HG03575 (cell line): ENCODE data around the gene HK2.

Source experiments
- ATAC-seq: cut with Tn5 transposase; IDR thresholded peaks from one replicate; pipeline ENCODE4 v1.9.1; 2021; ENCODE audit not compliant: unreplicated experiment, insufficient number of reproducible peaks, low FRiP score; ENCODE audit errors: extremely low read depth

HK2 gene

DNA sequence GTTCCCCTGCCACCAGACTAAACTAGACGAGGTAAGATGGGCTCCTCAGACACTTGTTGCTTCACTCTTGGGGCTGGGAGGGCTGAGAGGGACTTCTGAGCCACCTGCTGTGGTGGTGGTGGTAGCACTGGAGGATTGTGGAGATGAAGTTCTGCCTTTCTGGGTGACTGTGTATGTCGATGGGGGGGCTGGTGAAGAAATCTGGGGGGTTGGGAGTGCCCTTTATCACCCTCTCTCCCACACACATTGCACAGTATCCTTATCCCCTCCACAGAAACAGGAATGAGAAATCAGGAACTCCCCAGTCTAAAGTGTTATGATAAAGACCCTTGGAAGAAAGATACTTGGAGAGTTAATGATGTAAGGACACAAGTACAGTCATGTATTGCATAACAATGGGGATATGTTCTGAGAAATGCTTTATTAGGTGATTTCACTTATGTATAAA is 38.5 kb downstream of the HK2 start:
- ATAC-seq, result no peak

DNA sequence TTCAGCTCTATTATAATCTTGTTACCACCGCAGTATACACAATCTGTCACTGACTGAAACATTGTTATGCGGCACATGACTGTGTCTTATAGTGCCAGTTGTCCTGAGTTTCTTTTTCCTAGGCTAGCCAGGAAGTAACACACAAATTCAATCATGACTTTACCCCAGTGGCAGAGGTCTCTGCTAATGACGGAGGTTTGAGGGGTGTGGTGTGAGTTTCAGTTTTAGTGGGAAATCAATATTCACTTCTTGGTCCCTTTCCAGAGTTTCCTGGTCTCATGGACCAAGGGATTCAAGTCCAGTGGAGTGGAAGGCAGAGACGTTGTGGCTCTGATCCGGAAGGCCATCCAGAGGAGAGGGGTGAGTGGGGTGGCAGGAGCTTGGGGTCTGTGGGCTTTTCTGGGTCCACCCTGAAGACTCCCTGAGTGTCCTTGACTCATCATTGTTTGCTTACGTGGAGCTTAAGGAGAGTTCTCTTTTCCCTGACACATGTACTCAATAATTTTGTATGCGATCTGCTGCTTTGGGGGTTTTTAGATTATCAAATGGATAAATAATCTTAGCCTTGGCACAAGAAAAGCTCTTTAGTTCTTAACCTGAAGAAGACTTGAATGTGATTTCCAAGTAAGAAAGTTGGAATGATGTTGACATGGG is 39.2 kb downstream of the HK2 start:
- ATAC-seq, result no peak

DNA sequence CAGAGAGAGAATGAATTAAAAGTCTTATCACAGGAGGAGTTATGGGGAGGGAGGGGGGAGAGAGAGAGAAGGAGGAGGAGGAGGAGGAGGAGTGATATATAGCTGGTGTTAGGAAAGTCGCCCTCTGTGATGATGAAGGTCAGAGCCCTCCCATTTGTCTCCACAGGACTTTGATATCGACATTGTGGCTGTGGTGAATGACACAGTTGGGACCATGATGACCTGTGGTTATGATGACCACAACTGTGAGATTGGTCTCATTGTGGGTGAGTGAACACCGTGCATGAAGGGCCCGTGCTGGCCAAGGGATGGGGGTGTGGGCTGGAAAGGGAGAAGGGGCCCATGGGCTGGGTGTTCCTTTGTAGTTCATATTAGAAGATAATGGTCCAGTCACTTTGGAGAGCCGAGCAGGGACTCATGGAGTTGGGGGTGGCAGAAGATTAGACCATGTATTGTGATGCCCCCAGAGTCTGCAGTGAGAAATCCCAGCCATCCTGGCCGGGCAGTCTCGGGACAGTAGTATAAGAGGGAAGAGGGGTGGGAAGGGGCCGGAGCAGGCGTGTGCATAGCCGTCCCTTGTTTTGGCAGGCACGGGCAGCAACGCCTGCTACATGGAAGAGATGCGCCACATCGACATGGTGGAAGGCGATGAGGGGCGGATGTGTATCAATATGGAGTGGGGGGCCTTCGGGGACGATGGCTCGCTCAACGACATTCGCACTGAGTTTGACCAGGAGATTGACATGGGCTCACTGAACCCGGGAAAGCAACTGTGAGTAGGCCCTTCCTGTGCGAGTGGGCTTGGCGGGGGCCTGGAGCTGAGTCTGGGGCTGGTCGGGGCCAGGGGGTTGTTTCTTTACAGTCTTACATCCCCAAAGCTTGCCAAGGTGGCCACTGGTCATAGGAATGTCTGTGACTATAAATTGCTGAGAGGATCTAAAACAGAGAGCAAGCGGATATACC is 40.0 kb downstream of the HK2 start:
- ATAC-seq, result no peak

DNA sequence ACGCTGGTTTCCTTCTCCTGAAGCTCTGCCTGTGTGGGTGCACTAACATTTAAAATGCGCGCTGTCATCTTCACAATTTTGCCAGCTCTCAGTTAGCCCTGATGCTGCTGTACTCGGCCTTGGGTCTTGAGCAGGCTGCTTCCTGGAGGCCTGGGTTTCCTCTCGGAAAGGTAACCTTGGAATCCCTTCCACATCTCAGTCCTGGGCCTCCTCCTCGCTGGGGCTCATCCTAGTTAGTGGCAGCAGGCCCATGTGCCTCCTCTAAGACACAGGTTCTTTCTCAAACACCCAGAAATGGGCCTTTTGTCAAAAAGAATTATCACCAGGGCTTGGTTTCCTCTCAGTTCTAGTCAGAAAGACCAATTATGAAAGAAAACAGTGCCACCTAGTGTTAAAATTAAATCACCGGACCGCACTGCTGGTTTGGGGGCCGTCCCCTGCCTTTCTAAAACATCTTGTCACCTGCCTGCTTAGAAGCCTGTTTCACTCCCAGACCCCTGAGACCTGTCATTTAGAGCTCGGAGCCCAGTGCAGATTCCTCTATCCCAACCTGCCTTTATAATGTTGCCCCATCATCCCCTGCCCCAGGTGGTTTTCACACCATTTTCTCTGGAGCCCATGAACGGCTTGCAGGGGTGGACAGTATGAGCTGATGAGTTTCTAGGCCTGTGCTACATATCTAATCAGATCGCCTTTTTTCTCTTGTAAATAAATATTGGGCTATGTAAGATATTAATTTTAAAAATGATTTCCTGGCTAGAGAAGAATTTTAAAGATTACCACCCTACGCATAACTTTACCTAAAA is 42.4 kb downstream of the HK2 start:
- ATAC-seq, result no peak

DNA sequence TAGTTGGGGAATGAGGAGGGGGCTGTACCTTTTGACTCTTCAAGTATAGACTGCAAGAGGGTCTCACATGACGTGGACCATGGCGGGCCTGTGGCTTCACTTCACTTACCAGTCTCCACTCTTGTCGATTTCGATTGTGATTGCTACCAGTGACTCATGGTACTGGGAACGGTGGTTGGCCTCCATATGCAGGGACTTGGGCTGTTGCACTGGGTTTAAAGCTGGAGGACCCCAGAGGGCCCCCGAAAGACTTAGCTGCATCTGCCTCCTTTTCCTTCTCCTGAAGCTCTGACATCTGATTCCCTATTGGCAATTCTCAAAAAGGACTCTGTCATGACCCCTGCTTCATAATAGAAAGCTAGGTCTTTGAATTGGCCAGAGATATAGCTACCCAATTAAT is 43.4 kb downstream of the HK2 start:
- ATAC-seq, result no peak

DNA sequence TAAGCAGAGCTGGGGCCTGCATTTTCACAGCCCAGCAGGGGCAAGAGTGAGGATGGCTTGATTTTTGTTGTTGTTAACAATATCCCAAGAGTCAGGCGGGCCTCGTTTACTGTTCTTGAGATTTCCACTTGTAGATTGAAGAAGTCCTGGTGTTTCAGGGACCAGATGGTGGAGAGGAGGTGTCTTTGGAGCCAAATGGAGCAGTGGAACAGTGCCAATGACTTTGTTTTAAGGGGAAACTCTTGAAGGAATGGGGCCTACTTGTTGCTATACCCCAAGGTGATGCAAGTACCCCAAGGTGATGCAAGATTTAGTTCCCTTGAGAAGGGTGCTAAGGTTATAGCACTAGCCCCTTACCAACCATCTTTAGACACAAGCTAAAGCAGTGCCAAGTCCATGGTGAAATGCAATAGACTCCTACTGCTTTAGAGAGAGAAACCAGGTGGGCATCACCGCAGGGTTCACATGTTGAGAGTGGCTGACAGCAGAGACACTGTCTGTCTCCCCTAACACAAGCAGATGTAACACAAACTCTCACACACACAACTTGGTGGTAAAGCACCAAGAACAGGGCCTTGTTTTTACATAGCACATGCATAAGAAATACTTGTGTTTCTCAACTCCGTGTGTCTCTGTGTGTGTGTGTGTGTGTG is 44.0 kb downstream of the HK2 start:
- no peak for ATAC-seq

DNA sequence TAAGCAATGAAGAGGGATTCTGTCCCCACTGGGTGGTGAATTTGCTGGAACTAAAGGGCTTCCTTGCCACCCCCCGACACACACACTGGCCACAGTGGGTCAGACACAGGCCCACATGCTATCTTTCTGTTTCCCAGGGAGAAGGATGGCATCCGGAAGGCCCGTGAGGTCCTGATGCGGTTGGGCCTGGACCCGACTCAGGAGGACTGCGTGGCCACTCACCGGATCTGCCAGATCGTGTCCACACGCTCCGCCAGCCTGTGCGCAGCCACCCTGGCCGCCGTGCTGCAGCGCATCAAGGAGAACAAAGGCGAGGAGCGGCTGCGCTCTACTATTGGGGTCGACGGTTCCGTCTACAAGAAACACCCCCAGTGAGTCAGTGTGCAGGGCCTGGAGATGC is 44.6 kb downstream of the HK2 start:
- ATAC-seq, result no peak

DNA sequence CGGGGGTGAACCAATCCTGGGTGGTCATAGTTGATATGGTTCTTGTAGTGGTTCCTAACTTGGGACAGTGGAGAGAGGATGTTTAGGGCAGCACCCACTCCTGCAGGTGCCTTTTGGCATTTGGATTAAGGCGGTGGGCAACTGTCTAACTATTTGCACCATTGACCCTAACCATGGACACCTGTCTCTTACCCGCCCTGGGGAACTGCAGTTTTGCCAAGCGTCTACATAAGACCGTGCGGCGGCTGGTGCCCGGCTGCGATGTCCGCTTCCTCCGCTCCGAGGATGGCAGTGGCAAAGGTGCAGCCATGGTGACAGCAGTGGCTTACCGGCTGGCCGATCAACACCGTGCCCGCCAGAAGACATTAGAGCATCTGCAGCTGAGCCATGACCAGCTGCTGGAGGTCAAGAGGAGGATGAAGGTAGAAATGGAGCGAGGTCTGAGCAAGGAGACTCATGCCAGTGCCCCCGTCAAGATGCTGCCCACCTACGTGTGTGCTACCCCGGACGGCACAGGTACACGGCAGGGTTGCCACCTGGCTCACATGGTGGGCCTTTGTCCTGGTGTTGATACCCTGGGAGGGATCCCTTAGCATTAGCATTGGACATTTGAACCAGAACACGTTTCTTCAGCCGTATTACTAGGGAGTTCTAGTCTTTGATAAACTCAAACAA is 46.3 kb downstream of the HK2 start:
- no peak for ATAC-seq

DNA sequence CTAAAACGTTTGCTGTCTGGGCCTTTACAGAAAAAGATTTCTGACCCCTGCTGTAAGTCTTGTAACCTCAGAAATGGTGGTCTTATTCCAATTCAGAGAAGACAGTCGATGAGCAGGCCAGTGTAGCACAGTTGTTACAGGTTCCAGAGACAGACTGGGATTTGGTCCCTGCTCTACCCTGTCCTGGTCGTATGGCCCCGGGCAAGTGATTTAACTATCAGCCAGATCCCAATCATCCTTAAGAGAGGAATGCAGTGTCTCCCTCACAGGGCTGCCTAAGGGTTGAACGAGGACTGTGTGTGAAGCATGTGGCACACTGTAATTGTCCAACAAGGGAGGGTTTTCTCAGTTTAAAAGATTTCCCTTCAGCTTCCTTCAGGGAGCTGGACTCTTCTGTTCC is 47.2 kb downstream of the HK2 start:
- no peak for ATAC-seq

DNA sequence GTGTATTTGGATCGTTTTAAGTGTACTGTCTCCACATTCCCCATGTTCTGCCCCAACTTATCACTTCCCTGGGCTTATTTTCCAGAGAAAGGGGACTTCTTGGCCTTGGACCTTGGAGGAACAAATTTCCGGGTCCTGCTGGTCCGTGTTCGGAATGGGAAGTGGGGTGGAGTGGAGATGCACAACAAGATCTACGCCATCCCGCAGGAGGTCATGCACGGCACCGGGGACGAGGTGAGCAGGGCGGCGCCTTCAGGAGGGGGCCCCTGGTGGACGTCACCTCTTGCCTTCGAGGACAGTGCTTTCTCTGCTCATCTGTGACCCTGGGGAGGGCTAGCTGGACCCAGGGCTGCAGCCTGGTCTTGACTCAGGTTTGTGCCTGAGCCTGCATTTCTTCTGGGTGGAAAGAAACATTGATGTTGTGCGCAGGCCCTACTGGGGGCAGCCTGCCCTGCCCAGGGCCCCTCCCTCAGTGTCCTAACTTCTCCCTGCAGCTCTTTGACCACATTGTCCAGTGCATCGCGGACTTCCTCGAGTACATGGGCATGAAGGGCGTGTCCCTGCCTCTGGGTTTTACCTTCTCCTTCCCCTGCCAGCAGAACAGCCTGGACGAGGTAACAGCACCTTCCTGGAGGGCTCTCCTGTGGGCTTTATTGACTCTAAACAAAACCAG is 47.8 kb downstream of the HK2 start:
- ATAC-seq, result no peak

DNA sequence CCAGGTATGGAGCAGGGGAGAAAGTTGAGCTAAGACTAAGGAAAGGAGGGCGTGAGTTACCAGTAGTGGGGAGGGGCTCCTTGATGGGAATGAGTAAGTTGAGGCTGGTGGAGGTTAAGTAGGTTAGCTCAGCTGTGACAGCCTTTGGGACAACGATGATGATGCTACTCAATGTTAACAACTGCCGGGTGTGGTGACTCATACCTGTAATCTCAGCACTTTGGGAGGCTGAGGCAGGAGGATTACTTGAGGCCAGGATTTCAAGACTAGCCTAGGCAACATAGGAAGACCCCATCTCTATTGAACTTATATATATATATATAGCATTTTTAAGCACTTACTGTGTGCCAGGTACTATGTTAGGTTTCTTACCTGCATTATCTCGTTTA is 48.4 kb downstream of the HK2 start:
- no peak for ATAC-seq

DNA sequence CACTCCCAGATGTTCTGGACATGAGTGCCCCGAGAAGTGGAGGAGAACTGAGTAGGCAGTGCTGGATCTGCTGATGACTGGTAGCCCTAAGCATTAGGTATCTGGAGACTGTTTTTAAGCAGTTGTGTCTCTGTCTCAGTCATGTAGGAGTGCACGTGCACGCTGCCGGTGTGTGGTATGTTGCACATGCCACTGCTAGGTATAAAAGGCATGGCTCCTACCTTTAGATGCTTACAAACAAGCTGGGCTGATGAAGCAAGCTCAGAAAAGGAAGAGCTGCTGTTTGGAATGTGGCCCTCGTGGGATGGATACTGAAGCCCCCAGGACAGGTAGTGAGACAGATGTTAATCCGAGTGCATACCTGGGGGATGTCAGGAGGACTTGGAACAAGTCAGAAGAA is 49.1 kb downstream of the HK2 start:
- ATAC-seq, result no peak

DNA sequence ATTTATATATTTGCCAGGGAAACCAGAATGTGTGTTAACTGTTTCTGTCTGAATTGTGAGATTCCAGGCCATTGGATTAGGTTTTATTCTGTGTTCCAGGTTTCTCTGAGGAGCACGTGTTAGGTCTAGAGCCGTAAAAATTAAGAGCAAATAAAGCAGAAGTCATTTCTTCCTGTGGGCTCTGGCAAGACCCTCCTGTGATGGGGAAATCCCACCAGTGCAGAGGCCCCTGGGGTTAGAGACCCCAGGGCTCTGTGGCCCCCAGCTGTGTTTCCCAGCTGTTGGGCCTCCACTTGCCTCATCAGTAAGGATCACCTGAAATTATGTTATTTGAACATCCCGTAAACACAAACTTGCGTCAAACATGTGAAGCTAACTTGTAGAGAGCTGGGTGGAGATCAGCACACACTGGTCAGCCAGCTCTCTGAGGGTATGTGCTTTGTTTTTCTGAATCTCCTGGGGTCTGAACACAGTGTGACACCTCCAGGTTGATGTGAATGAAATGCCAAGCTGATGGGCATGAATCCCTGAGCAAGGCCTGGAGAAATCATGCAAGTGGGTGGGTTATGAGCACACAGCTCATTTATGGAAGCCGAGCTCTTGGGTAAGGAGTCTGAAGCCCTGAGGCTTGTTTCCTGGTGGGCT is 50.3 kb downstream of the HK2 start:
- ATAC-seq, result no peak

DNA sequence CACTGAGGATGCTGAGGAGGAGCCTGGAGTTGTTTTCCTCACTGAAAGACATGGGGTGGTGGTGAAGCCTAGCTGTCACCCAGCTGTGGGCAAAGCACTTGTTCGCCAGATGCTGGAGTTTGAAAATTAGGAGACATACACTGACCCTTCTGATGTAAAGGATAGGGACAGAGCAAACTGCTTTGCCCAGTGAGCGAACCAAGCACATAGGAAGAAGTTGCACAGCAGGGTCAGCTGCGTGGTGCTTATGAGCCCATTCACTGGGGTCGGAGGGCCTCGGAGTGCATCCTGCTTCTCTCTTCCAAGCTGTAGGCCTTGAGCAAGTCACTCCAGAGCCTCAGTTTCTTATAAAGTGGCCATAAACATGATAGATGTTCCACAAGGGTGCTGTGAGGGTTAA is 50.9 kb downstream of the HK2 start:
- no peak for ATAC-seq

DNA sequence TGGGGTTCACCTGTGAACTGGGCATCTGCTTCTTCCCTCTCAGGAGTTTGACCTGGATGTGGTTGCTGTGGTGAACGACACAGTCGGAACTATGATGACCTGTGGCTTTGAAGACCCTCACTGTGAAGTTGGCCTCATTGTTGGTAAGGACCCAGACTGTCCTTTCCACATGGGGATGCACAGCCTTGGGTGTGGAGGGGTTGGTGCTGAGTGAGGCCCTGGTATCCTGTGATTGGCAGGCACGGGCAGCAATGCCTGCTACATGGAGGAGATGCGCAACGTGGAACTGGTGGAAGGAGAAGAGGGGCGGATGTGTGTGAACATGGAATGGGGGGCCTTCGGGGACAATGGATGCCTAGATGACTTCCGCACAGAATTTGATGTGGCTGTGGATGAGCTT is 52.3 kb downstream of the HK2 start:
- no peak for ATAC-seq

DNA sequence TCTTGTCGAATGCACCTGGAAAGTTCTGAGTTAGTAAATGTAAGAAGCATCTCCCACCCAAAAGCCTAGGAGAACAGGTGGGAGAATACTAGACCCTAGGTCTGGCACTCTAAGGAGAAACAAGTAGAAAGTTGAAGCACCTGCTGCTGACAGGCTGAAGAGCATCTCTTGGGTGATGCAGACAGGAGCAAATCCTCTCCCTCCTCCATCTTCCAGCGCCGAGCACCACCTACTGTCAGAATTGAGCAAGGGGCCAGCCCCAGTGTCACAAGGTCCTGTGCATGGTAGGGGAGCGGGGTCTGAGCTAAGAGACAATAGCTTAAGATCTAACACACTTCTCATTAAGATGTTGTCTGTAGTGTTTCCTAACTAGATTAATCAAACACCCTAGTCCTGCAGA is 52.9 kb downstream of the HK2 start:
- no peak for ATAC-seq

DNA sequence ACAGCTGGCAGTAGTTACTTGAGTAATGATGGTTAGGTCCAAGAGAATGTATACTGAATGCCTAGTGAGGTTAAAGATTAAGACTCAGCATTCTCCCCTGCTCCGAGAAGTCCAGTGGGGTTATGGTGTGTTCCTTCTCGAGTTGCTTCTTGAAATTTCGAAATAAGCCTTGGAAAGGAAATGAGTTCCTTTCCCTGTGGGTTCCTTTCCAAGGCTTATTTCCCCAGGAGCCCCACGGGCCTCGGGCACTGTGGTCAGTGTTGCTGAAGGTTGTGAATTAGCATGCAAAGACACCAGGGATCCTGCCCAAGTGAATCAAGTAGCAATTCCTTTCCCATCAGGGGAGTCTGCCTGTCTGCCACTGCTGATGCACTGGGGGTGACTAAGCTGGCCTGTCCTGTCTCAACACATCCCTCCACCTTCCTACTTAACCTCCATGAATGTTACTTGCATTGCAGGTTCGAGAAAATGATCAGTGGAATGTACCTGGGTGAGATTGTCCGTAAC is 53.6 kb downstream of the HK2 start:
- ATAC-seq, result no peak
